GM12878 (cell line): ENCODE results near the gene NHLRC4. TPM values are rescaled to one million over a fixed set of nuclear protein-coding genes. Genes with fewer than 3 reads are reported as not detected.
A peak's percentile ranks its signal among the peaks of the same experiment; 100 is the strongest.

Experiments
- microRNA-seq: library from miRNA; unstranded; fragments of <30 nt; microRNA quantifications from one replicate; pipeline ENCODE4, GENCODE V29; 2018
- polyA plus RNA-seq, 11 experiments: library from polyadenylated mRNA; depleted of rRNA in 4 of 11; unstranded in 6 of 11; stranded (reverse) in 5 of 11; fragments of >200 nt; fragmentation: Nextera tagmentation in 4 of 11; fragmentation: Illumina TruSeq in 1 of 11; extraction: Ambion mirVana in 4 of 11; extraction: Trizol in 1 of 11; gene quantifications; 1 replicate in 1 of 11; 2 replicates in 10 of 11; pipeline versions ENCODE4 v1.2.1 to v1.2.3, GENCODE V29; 2011 to 2016; ENCODE audit warnings: inconsistent platforms in 2 of 11, missing spikeins in 2 of 11, low read depth in 1 of 11
- small RNA-seq: library from RNA; depleted of rRNA; stranded (forward); fragments of <200 nt; gene quantifications from one replicate; pipeline ENCODE3, GENCODE V24; 2014
- total RNA-seq, 4 experiments: library from RNA; depleted of rRNA in 3 of 4; stranded (reverse); fragments of >200 nt in 3 of 4; fragmentation: Illumina TruSeq in 1 of 4; extraction: Trizol in 1 of 4; gene quantifications; 2 replicates each; pipeline versions ENCODE4 v1.2.1 to v1.2.3, GENCODE V29; 2013 to 2021

Gene NHLRC4
- total and polyA plus RNA-seq, 10 of the 15 experiments (the other 5 are each of a cell fraction or from before 2014, with no cell fraction given) = 0.07 to 1.1 (median 0.57) TPM; not detected in 3

Small RNA genes within 50 kb of the gene (microRNA-seq; reads per million reads assigned to microRNA genes)
- 53.1 reads per million, percentile 68 among the genes with 10 or more reads in this experiment for gene MIR3176
- not detected for gene MIR5587

Small RNA genes within 50 kb of the gene (small RNA-seq; reads per million reads assigned to genes)
- 41.1 reads per million, percentile 98 among the genes with 10 or more reads in this experiment for gene MIR3176
- gene MIR5587 = 0.20 reads per million
- gene Z98883.1 = not detected

Other genes with a start within 250 kb of the NHLRC4 start
Only the 7 nearest of the 29 such genes appear.
- gene CAPN15, start 39.3 kb upstream of the NHLRC4 start, total RNA-seq (2014; rRNA removed) = 30.3 and 35.8 TPM in 2 replicates
- 6.9 and 8.0 TPM in 2 replicates for gene CAPN15, start 39.3 kb upstream of the NHLRC4 start, total RNA-seq (2014; rRNA removed; fragmentation: Illumina TruSeq; extraction: Trizol)
- gene CAPN15, start 39.3 kb upstream of the NHLRC4 start, total RNA-seq (2021) = 66.7 and 78.5 TPM in 2 replicates
- 4.4 and 12.8 TPM in 2 replicates for gene CAPN15, start 39.3 kb upstream of the NHLRC4 start, polyA plus RNA-seq (2011; rRNA removed)
- gene CAPN15, start 39.3 kb upstream of the NHLRC4 start, polyA plus RNA-seq (2014; fragmentation: Illumina TruSeq; extraction: Trizol) = 0.62 and 3.8 TPM in 2 replicates
- 1 to 10 TPM in 1 of 2 experiments, under 1 TPM in 1; 0.40 to 1.1 TPM for gene CAPN15, start 39.3 kb upstream of the NHLRC4 start, polyA plus RNA-seq (2014; fragmentation: Nextera tagmentation; extraction: Ambion mirVana)
- 40.2 and 48.8 TPM in 2 replicates for gene CAPN15, start 39.3 kb upstream of the NHLRC4 start, polyA plus RNA-seq (2014; rRNA removed)
- gene CAPN15, start 39.3 kb upstream of the NHLRC4 start, polyA plus RNA-seq (2016; fragmentation: Nextera tagmentation; extraction: Ambion mirVana) = 1 to 10 TPM; 7.7 to 8.6 TPM
- not detected in 2 replicates for gene PRR35, start 6.6 kb upstream of the NHLRC4 start, total RNA-seq (2014; rRNA removed)
- not detected in 2 replicates for gene PRR35, start 6.6 kb upstream of the NHLRC4 start, total RNA-seq (2014; rRNA removed; fragmentation: Illumina TruSeq; extraction: Trizol)
- gene PRR35, start 6.6 kb upstream of the NHLRC4 start, total RNA-seq (2021) = not detected in 2 replicates
- not detected in 2 replicates for gene PRR35, start 6.6 kb upstream of the NHLRC4 start, polyA plus RNA-seq (2011; rRNA removed)
- not detected in 2 replicates for gene PRR35, start 6.6 kb upstream of the NHLRC4 start, polyA plus RNA-seq (2014; fragmentation: Illumina TruSeq; extraction: Trizol)
- not detected for gene PRR35, start 6.6 kb upstream of the NHLRC4 start, polyA plus RNA-seq (2014; fragmentation: Nextera tagmentation; extraction: Ambion mirVana)
- gene PRR35, start 6.6 kb upstream of the NHLRC4 start, polyA plus RNA-seq (2014; rRNA removed) = not detected in 2 replicates
- gene PRR35, start 6.6 kb upstream of the NHLRC4 start, polyA plus RNA-seq (2016; fragmentation: Nextera tagmentation; extraction: Ambion mirVana) = not detected
- 15.5 and 17.5 TPM in 2 replicates for gene PIGQ, start 3.0 kb downstream of the NHLRC4 start, total RNA-seq (2014; rRNA removed)
- 4.5 and 5.5 TPM in 2 replicates for gene PIGQ, start 3.0 kb downstream of the NHLRC4 start, total RNA-seq (2014; rRNA removed; fragmentation: Illumina TruSeq; extraction: Trizol)
- gene PIGQ, start 3.0 kb downstream of the NHLRC4 start, total RNA-seq (2021) = 24.0 and 31.3 TPM in 2 replicates
- 2.0 and 5.7 TPM in 2 replicates for gene PIGQ, start 3.0 kb downstream of the NHLRC4 start, polyA plus RNA-seq (2011; rRNA removed)
- 1.9 and 4.4 TPM in 2 replicates for gene PIGQ, start 3.0 kb downstream of the NHLRC4 start, polyA plus RNA-seq (2014; fragmentation: Illumina TruSeq; extraction: Trizol)
- 1 to 10 TPM in 1 of 2 experiments, not detected in 1; 1.8 TPM for gene PIGQ, start 3.0 kb downstream of the NHLRC4 start, polyA plus RNA-seq (2014; fragmentation: Nextera tagmentation; extraction: Ambion mirVana)
- 26.6 and 28.5 TPM in 2 replicates for gene PIGQ, start 3.0 kb downstream of the NHLRC4 start, polyA plus RNA-seq (2014; rRNA removed)
- gene PIGQ, start 3.0 kb downstream of the NHLRC4 start, polyA plus RNA-seq (2016; fragmentation: Nextera tagmentation; extraction: Ambion mirVana) = 10 to 100 TPM; 25.6 to 30.7 TPM
- 10.2 and 10.6 TPM in 2 replicates for gene RAB40C, start 23.1 kb downstream of the NHLRC4 start, total RNA-seq (2014; rRNA removed)
- gene RAB40C, start 23.1 kb downstream of the NHLRC4 start, total RNA-seq (2014; rRNA removed; fragmentation: Illumina TruSeq; extraction: Trizol) = 1.8 and 3.3 TPM in 2 replicates
- gene RAB40C, start 23.1 kb downstream of the NHLRC4 start, total RNA-seq (2021) = 10.0 and 11.8 TPM in 2 replicates
- 2.1 and 3.9 TPM in 2 replicates for gene RAB40C, start 23.1 kb downstream of the NHLRC4 start, polyA plus RNA-seq (2011; rRNA removed)
- 2.0 TPM in 1 of 2 replicates, not detected in the other for gene RAB40C, start 23.1 kb downstream of the NHLRC4 start, polyA plus RNA-seq (2014; fragmentation: Illumina TruSeq; extraction: Trizol)
- under 1 TPM; 0.06 to 0.35 TPM for gene RAB40C, start 23.1 kb downstream of the NHLRC4 start, polyA plus RNA-seq (2014; fragmentation: Nextera tagmentation; extraction: Ambion mirVana)
- gene RAB40C, start 23.1 kb downstream of the NHLRC4 start, polyA plus RNA-seq (2014; rRNA removed) = 12.8 and 14.3 TPM in 2 replicates
- gene RAB40C, start 23.1 kb downstream of the NHLRC4 start, polyA plus RNA-seq (2016; fragmentation: Nextera tagmentation; extraction: Ambion mirVana) = 1 to 10 TPM; 5.2 to 6.9 TPM
- gene WFIKKN1, start 64.0 kb downstream of the NHLRC4 start, total RNA-seq (2014; rRNA removed) = 0.06 and 0.11 TPM in 2 replicates
- 0.04 TPM in 1 of 2 replicates, not detected in the other for gene WFIKKN1, start 64.0 kb downstream of the NHLRC4 start, total RNA-seq (2014; rRNA removed; fragmentation: Illumina TruSeq; extraction: Trizol)
- gene WFIKKN1, start 64.0 kb downstream of the NHLRC4 start, total RNA-seq (2021) = 0.27 and 0.41 TPM in 2 replicates
- 0.01 and 0.03 TPM in 2 replicates for gene WFIKKN1, start 64.0 kb downstream of the NHLRC4 start, polyA plus RNA-seq (2011; rRNA removed)
- gene WFIKKN1, start 64.0 kb downstream of the NHLRC4 start, polyA plus RNA-seq (2014; fragmentation: Illumina TruSeq; extraction: Trizol) = 0.01 TPM in 1 of 2 replicates, not detected in the other
- not detected for gene WFIKKN1, start 64.0 kb downstream of the NHLRC4 start, polyA plus RNA-seq (2014; fragmentation: Nextera tagmentation; extraction: Ambion mirVana)
- 0.15 and 0.62 TPM in 2 replicates for gene WFIKKN1, start 64.0 kb downstream of the NHLRC4 start, polyA plus RNA-seq (2014; rRNA removed)
- under 1 TPM; 0.05 to 0.19 TPM for gene WFIKKN1, start 64.0 kb downstream of the NHLRC4 start, polyA plus RNA-seq (2016; fragmentation: Nextera tagmentation; extraction: Ambion mirVana)
- gene METTL26, start 69.3 kb downstream of the NHLRC4 start, total RNA-seq (2014; rRNA removed) = 107 and 116 TPM in 2 replicates
- 31.9 and 36.2 TPM in 2 replicates for gene METTL26, start 69.3 kb downstream of the NHLRC4 start, total RNA-seq (2014; rRNA removed; fragmentation: Illumina TruSeq; extraction: Trizol)
- gene METTL26, start 69.3 kb downstream of the NHLRC4 start, total RNA-seq (2021) = 94.0 and 97.0 TPM in 2 replicates
- gene METTL26, start 69.3 kb downstream of the NHLRC4 start, polyA plus RNA-seq (2011; rRNA removed) = 33.7 and 61.6 TPM in 2 replicates
- 14.0 and 25.0 TPM in 2 replicates for gene METTL26, start 69.3 kb downstream of the NHLRC4 start, polyA plus RNA-seq (2014; fragmentation: Illumina TruSeq; extraction: Trizol)
- gene METTL26, start 69.3 kb downstream of the NHLRC4 start, polyA plus RNA-seq (2014; fragmentation: Nextera tagmentation; extraction: Ambion mirVana) = 10 to 100 TPM in 1 of 2 experiments, 1 to 10 TPM in 1; 5.4 to 12.0 TPM
- gene METTL26, start 69.3 kb downstream of the NHLRC4 start, polyA plus RNA-seq (2014; rRNA removed) = 163 and 172 TPM in 2 replicates
- 100 to 1,000 TPM; 140 to 155 TPM for gene METTL26, start 69.3 kb downstream of the NHLRC4 start, polyA plus RNA-seq (2016; fragmentation: Nextera tagmentation; extraction: Ambion mirVana)
- 77.5 and 93.1 TPM in 2 replicates for gene MCRIP2, start 74.8 kb downstream of the NHLRC4 start, total RNA-seq (2014; rRNA removed)
- 16.9 and 21.3 TPM in 2 replicates for gene MCRIP2, start 74.8 kb downstream of the NHLRC4 start, total RNA-seq (2014; rRNA removed; fragmentation: Illumina TruSeq; extraction: Trizol)
- 83.0 and 92.2 TPM in 2 replicates for gene MCRIP2, start 74.8 kb downstream of the NHLRC4 start, total RNA-seq (2021)
- gene MCRIP2, start 74.8 kb downstream of the NHLRC4 start, polyA plus RNA-seq (2011; rRNA removed) = 15.2 and 37.4 TPM in 2 replicates
- 1.6 and 6.1 TPM in 2 replicates for gene MCRIP2, start 74.8 kb downstream of the NHLRC4 start, polyA plus RNA-seq (2014; fragmentation: Illumina TruSeq; extraction: Trizol)
- gene MCRIP2, start 74.8 kb downstream of the NHLRC4 start, polyA plus RNA-seq (2014; fragmentation: Nextera tagmentation; extraction: Ambion mirVana) = 1 to 10 TPM in 1 of 2 experiments, under 1 TPM in 1; 0.19 to 4.3 TPM
- gene MCRIP2, start 74.8 kb downstream of the NHLRC4 start, polyA plus RNA-seq (2014; rRNA removed) = 83.0 and 105 TPM in 2 replicates
- 10 to 100 TPM; 78.3 to 84.5 TPM for gene MCRIP2, start 74.8 kb downstream of the NHLRC4 start, polyA plus RNA-seq (2016; fragmentation: Nextera tagmentation; extraction: Ambion mirVana)